Right lobe of liver (tissue), 4 donors: Measurements from ENCODE around the gene FAM90A1.
"Not testable (repeated sequence)": the region's sequence is repeated elsewhere in the genome, so short reads cannot be mapped to it uniquely, and the experiment has no call there.

ENCODE experiments used
- POLR2A ChIP-seq: fragments of 450-650 bp; IDR thresholded peaks from one replicate; pipeline ENCODE4 v1.6.1; 2017; ENCODE audit warnings: antibody characterized with exemption, mild to moderate bottlenecking
- TF ChIP-seq, protein P1 (sequence below), 4 donors: fragments of 200-600 bp in 3 of 4; fragments of 450-650 bp in 1 of 4; IDR thresholded peaks; one replicate each; pipeline versions ENCODE4 v1.5.1 to v1.8.0; 2016 to 2022; ENCODE audit warnings: antibody characterized with exemption in 4 of 4, mild to moderate bottlenecking in 2 of 4
- donor health status: DM: no; HTN: no; CAD: no.
- donor health status: DM: no; HTN: no; CAD: no.
- donor health status: DM: no; HTN: yes; CAD: no.

DNA sequence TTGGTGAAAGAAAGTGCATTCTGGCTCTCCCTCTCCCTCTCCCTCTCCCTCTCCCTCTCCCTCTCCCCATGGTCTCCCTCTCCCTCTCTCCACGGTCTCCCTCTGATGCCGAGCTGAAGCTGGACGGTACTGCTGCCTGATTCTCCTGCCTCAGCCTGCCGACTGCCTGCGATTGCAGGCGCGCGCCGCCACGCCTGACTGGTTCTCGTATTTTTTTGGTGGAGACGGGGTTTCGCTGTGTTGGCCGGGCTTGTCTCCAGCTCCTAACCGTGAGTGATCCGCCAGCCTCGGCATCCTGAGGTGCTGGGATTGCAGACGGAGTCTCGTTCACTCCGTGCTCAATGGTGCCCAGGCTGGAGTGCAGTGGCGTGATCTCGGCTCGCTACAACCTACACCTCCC lies 44.1 kb downstream of the FAM90A1 start:
- TF ChIP-seq POLR2A = not testable (repeated sequence)
- TF ChIP-seq, protein P1, sequence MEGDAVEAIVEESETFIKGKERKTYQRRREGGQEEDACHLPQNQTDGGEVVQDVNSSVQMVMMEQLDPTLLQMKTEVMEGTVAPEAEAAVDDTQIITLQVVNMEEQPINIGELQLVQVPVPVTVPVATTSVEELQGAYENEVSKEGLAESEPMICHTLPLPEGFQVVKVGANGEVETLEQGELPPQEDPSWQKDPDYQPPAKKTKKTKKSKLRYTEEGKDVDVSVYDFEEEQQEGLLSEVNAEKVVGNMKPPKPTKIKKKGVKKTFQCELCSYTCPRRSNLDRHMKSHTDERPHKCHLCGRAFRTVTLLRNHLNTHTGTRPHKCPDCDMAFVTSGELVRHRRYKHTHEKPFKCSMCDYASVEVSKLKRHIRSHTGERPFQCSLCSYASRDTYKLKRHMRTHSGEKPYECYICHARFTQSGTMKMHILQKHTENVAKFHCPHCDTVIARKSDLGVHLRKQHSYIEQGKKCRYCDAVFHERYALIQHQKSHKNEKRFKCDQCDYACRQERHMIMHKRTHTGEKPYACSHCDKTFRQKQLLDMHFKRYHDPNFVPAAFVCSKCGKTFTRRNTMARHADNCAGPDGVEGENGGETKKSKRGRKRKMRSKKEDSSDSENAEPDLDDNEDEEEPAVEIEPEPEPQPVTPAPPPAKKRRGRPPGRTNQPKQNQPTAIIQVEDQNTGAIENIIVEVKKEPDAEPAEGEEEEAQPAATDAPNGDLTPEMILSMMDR (IDR thresholded peaks at IDR 0.05) = not testable (repeated sequence)
